HepG2 (cell line): Measurements from ENCODE around the gene IRF6.

Experiments used
- CHD4 ChIP-seq: fragments of 200-600 bp; sonication (generic); IDR thresholded peaks from 2 replicates; pipeline ENCODE4 v1.7.0; 2017; ENCODE audit warnings: mild to moderate bottlenecking, low read length, borderline replicate concordance
- JUND ChIP-seq: sonication (generic); formaldehyde crosslinking; IDR thresholded peaks from 2 replicates; pipeline ENCODE4 v1.8.0; 2022; ENCODE audit warnings: mild to moderate bottlenecking, missing genetic modification reagents
- NFIC ChIP-seq: IDR thresholded peaks from 2 replicates; pipeline ENCODE4 v1.6.1; 2012; ENCODE audit warnings: mild to moderate bottlenecking, low read length, inconsistent platforms
- RAD21 ChIP-seq: fragments of 450-650 bp; formaldehyde crosslinking; IDR thresholded peaks from 2 replicates; pipeline ENCODE4 v1.5.0; 2020; ENCODE audit warnings: mild to moderate bottlenecking
- SOX13 ChIP-seq, 3 experiments: fragments of 450-650 bp in 1 of 3; sonication (generic) in 1 of 3; formaldehyde crosslinking in 1 of 3; IDR thresholded peaks in 2 of 3; conservative IDR thresholded peaks in 1 of 3; 2 replicates each; pipeline versions ENCODE4 v1.5.0 to v1.6.1; 2016 to 2020; ENCODE audit warnings: antibody characterized with exemption in 1 of 3, mild to moderate bottlenecking in 1 of 3, missing compliant biosample characterization in 1 of 3, missing genetic modification reagents in 1 of 3, moderate library complexity in 1 of 3
- ZNF235 ChIP-seq: sonication (generic); formaldehyde crosslinking; IDR thresholded peaks from 2 replicates; pipeline ENCODE4 v1.8.1; 2023; ENCODE audit warnings: mild to moderate bottlenecking, missing genetic modification reagents, borderline replicate concordance
- TF ChIP-seq, protein P1 (sequence below): IDR thresholded peaks from 2 replicates; pipeline ENCODE4 v1.6.1; 2012; ENCODE audit warnings: inconsistent platforms
- TF ChIP-seq, protein P2 (sequence below): sonication (generic); formaldehyde crosslinking; IDR thresholded peaks from 2 replicates; pipeline ENCODE4 v1.5.0; 2020; ENCODE audit warnings: mild to moderate bottlenecking, missing genetic modification reagents, moderate library complexity
- TF ChIP-seq, protein P3 (sequence below): sonication (generic); formaldehyde crosslinking; IDR thresholded peaks from 2 replicates; pipeline ENCODE4 v1.4.0; 2020; ENCODE audit warnings: missing genetic modification reagents, mild to moderate bottlenecking, borderline replicate concordance
- TF ChIP-seq, protein P4 (sequence below): sonication (generic); formaldehyde crosslinking; IDR thresholded peaks from 2 replicates; pipeline ENCODE4 v1.4.0; 2020; ENCODE audit warnings: mild to moderate bottlenecking, missing genetic modification reagents

DNA sequence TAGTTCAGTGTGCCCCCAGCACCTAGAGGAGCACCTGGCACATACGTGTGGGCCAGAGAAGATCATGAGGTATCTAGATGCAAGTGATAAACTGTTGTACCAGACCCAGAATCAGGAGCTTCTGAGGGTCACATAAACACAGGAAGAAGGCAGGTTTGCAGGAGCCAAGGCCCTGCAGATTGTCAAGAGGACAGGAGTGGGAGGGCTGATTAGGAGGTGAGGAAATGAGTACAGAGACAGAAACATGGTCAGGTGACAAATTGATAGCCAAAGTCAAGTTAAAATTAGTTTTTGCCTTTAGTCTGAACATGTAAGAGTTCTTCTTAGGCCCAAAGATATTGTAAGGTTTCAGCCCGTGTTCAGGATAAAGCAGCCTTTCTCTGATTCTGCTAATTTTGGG, 64.1 kb downstream of the IRF6 start:
- TF ChIP-seq RAD21 (CRISPR knock-in tag) (no peak), NFIC (no peak), JUND (CRISPR knock-in tag) (no peak), CHD4 (no peak), ZNF235 (CRISPR knock-in tag) (no peak), SOX13 (IDR thresholded peaks at IDR 0.05) (no peak), SOX13 (CRISPR knock-in tag; conservative IDR thresholded peaks at IDR 0.05 in 1 of 2, IDR thresholded peaks at IDR 0.05 in 1 of 2) (no peak)
- TF ChIP-seq, protein P1, sequence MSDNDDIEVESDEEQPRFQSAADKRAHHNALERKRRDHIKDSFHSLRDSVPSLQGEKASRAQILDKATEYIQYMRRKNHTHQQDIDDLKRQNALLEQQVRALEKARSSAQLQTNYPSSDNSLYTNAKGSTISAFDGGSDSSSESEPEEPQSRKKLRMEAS = no peak
- TF ChIP-seq, protein P2, sequence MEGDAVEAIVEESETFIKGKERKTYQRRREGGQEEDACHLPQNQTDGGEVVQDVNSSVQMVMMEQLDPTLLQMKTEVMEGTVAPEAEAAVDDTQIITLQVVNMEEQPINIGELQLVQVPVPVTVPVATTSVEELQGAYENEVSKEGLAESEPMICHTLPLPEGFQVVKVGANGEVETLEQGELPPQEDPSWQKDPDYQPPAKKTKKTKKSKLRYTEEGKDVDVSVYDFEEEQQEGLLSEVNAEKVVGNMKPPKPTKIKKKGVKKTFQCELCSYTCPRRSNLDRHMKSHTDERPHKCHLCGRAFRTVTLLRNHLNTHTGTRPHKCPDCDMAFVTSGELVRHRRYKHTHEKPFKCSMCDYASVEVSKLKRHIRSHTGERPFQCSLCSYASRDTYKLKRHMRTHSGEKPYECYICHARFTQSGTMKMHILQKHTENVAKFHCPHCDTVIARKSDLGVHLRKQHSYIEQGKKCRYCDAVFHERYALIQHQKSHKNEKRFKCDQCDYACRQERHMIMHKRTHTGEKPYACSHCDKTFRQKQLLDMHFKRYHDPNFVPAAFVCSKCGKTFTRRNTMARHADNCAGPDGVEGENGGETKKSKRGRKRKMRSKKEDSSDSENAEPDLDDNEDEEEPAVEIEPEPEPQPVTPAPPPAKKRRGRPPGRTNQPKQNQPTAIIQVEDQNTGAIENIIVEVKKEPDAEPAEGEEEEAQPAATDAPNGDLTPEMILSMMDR (CRISPR knock-in tag) = no peak
- TF ChIP-seq, protein P3, sequence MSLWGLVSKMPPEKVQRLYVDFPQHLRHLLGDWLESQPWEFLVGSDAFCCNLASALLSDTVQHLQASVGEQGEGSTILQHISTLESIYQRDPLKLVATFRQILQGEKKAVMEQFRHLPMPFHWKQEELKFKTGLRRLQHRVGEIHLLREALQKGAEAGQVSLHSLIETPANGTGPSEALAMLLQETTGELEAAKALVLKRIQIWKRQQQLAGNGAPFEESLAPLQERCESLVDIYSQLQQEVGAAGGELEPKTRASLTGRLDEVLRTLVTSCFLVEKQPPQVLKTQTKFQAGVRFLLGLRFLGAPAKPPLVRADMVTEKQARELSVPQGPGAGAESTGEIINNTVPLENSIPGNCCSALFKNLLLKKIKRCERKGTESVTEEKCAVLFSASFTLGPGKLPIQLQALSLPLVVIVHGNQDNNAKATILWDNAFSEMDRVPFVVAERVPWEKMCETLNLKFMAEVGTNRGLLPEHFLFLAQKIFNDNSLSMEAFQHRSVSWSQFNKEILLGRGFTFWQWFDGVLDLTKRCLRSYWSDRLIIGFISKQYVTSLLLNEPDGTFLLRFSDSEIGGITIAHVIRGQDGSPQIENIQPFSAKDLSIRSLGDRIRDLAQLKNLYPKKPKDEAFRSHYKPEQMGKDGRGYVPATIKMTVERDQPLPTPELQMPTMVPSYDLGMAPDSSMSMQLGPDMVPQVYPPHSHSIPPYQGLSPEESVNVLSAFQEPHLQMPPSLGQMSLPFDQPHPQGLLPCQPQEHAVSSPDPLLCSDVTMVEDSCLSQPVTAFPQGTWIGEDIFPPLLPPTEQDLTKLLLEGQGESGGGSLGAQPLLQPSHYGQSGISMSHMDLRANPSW = no peak
- TF ChIP-seq, protein P4, sequence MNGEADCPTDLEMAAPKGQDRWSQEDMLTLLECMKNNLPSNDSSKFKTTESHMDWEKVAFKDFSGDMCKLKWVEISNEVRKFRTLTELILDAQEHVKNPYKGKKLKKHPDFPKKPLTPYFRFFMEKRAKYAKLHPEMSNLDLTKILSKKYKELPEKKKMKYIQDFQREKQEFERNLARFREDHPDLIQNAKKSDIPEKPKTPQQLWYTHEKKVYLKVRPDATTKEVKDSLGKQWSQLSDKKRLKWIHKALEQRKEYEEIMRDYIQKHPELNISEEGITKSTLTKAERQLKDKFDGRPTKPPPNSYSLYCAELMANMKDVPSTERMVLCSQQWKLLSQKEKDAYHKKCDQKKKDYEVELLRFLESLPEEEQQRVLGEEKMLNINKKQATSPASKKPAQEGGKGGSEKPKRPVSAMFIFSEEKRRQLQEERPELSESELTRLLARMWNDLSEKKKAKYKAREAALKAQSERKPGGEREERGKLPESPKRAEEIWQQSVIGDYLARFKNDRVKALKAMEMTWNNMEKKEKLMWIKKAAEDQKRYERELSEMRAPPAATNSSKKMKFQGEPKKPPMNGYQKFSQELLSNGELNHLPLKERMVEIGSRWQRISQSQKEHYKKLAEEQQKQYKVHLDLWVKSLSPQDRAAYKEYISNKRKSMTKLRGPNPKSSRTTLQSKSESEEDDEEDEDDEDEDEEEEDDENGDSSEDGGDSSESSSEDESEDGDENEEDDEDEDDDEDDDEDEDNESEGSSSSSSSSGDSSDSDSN (CRISPR knock-in tag) = no peak
